ENCODE data around the gene TTYH1.

Gene TTYH1

GRCh38 chr19:54393381-54393780 lies 21.9 kb upstream of the TTYH1 start:
- DNase-seq: no peak

- no peak for DNase-seq
These were observed 19.6 kb upstream of the TTYH1 start for GRCh38 chr19:54395685-54396084.

GRCh38 chr19:54399189-54399588 lies 16.1 kb upstream of the TTYH1 start:
- no peak for DNase-seq

DNA sequence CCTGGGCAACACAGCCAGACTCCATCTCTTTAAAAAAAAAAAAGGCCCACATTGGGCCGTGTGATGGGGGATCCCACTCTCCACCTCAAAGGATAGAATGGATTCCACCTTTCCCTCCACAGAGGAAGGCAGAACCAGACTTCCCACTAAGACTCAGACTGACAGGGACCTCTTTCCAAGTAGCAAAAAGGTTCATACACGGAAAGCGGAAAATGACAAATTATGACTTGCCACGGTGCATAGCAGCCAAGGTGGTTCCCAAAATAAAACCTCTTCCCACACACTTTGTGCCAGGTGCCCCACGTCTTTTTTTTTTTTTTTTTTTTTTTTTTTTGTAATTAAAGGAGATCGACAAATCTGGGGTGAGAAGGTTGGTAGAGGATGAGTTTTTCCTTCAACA lies 14.4 kb upstream of the TTYH1 start:
- no peak for DNase-seq

GRCh38 chr19:54403054-54403453 lies 12.2 kb upstream of the TTYH1 start:
- no peak for DNase-seq

- no peak for DNase-seq
These were observed 9.6 kb upstream of the TTYH1 start for GRCh38 chr19:54405628-54406027.

DNA sequence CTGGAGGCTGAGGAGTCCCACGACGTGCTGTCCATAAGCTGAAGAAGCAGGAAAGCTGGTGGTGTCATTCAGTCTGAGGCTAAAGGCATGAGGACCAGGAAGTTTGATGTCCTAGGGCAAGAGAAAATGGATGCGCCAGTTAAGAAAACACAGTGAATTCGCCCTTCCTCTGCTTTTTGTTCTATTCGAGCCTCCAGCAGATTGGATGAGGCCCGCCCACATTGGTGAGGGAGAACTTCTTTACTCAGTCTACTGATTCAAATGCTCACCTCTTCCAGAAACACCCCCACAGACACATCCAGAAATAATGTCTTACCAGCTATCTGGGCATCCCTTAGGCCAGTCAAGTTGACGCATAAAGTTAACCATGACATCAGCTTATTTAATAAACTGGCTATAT lies 7.5 kb upstream of the TTYH1 start:
- no peak for DNase-seq

DNA sequence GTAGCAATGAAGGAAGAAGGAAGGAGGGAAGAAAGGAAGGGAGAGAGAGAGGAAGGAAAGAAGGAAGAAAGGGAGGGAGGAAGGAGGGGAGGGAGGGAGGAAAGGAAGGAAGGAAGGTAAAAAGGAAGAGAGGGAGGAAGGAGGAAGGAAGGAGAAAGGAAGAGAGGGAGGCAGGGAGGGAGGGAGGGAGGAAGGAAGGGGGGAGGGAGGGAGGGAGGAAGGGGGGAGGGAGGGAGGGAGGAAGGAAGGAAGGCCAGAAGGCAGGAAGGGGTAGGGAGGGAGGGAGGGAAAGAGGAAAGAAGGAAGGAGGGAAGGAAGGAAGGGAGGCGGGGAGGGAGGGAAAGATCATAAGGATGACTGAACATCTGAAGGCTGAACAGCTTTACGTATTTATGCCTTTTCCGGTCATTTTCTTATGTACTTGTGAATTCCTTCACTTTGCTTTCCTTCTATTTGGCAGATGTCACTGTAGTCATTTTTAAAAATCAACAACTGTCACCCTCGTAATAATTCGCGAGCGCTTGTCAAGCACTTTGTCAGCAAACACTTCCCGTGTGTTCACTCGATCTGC lies 6.7 kb upstream of the TTYH1 start:
- DNase-seq: no peak

DNA sequence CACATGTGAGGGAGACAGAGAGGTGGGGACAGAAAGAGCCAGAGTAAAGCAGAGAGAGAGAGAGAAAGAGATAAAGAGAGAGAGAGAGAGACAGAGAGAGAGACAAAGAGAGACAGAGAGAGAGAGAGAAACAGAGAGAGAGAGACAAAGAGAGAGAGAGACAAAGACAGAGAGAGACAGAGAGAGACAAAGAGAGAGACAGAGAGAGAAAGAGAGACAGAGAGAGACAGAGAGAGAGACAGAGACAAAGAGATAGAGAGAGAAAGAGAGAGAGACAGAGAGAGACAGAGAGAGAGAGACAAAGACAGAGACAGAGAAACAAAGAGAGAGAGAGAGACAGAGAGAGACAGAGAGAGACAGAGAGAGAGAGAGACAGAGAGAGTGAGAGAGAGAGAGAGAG lies 4.2 kb upstream of the TTYH1 start:
- DNase-seq: no peak

DNA sequence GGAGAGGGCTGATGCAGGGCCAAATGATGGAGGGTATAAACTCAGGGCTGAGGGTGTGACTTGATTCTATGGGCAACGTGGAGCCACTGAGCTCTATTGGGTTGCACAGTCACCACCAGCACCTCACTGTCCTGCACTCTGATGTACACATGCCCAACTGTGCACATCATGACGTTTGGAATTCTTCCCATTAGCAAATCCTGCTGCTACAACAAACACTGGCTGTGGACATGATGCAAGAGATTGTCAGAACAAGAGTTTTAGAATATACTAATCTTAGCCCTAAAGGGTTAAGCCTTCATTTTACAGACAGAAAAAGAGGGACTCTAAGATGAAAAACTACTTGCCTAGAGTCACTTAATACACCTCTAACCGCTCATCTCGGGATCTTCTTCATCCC lies 2.4 kb upstream of the TTYH1 start:
- DNase-seq: no peak

- no peak for DNase-seq
These were observed 1.1 kb upstream of the TTYH1 start for GRCh38 chr19:54414156-54414555.

- no peak for DNase-seq
These were observed 823 bp downstream of the TTYH1 start for GRCh38 chr19:54415901-54416673.

- no peak for DNase-seq
These were observed 1.6 kb downstream of the TTYH1 start for GRCh38 chr19:54416695-54417491.

DNA sequence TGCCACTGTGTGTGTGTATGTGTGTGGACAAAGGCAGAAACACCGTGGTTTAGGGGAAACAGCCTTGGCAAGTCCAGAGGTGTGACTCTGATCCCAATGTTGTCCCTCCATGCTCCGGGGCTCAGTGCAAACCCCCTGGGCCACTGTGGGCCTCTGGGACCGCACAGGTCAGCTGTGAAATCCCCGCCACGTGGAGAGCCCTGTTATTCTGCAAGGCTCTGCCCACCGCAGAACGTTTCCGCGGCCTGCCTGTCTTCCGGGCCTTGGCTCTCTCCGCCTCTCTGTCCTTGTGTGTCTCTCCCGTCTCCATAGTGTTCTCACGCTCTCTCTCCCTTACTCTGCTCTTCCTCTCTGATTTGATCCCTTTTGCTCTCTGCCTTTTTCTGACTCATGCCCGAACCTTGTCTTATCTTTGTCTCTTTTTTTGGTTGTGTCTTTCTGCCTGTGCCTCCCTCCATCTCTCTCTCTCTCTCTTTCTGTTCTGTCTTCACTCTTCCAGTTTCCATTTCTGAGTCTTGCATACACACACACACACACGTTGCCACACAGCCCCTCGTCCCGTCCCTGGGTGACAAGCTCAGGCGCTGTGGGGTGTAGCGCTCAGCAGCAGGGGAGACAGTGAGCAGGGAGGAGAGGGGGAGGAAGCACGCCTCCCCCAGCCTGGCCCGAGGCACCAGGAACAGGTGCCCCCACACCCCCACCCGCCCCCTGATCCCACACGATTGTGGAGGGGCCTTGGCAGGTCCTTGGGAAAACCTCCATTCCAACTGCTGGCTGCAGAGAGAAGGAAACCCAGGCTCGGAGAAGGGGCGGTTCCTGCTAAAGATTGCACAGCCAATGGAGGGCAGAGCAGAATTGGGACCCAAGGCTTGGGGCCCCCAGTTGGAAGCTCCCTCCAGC lies 3.0 kb downstream of the TTYH1 start:
- DNase-seq: no peak

GRCh38 chr19:54418930-54419800 lies 3.9 kb downstream of the TTYH1 start:
- DNase-seq: no peak

GRCh38 chr19:54420068-54420382 lies 4.8 kb downstream of the TTYH1 start:
- no peak for DNase-seq

GRCh38 chr19:54420383-54421168 lies 5.3 kb downstream of the TTYH1 start:
- no peak for DNase-seq

- no peak for DNase-seq
These were observed 5.9 kb downstream of the TTYH1 start for GRCh38 chr19:54421169-54421516.

- DNase-seq: no peak
These were observed 6.3 kb downstream of the TTYH1 start for GRCh38 chr19:54421521-54421920.

- DNase-seq: no peak
These were observed 6.9 kb downstream of the TTYH1 start for GRCh38 chr19:54422136-54422535.

DNA sequence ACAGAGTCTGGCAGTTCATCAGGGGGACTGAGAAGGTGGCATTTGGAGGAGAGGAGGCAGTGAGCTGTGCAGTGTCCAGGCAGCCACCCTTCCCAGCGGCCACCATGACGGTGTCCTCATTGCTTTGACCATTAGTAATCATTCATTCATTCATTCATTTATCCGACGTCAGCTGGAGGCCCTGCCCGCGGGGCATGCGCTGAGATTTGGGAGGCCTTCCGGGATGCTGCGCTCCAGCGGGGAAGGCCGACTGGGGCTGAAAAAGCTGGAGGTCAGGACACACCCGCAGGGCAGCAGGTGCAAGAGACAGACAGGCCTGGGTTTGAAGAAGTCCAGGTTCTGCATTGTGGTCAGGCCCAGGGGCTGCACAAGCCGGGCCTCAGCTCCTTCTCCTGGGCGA lies 8.9 kb downstream of the TTYH1 start:
- DNase-seq: no peak

All from SHP77 treated with DMSO at 0.1 percent for 48 hours (cell line).